Fibroblast of lung (primary cell): ENCODE data around the gene ZP4.

Experiments
- CTCF ChIP-seq, 2 donors: IDR thresholded peaks in 1 of 2; conservative IDR thresholded peaks in 1 of 2; 1 replicate in 1 of 2; 2 replicates in 1 of 2; pipeline ENCODE4 v1.5.1; 2011 to 2012; ENCODE audit warnings: low read length in 2 of 2, control low read depth in 1 of 2, inconsistent platforms in 1 of 2, low read depth in 1 of 2, mild to moderate bottlenecking in 1 of 2
- EZH2 ChIP-seq: IDR thresholded peaks from 2 replicates; pipeline ENCODE4 v1.5.1; 2012; ENCODE audit warnings: low read length, control low read depth, mild to moderate bottlenecking; ENCODE audit errors: missing control alignments

- no peak for TF ChIP-seq CTCF (conservative IDR thresholded peaks at IDR 0.05 in 1 of 2, IDR thresholded peaks at IDR 0.05 in 1 of 2; ENCODE audit: low read depth in 1 of 2, low read length in 2 of 2)
- TF ChIP-seq EZH2: no peak
Measured at GRCh38 chr1:237932816-237933215, 42.1 kb upstream of the ZP4 start.
